GM18505 (cell line): Measurements from ENCODE around the gene EXT2.

ENCODE experiments used
- ATAC-seq: cut with Tn5 transposase; IDR thresholded peaks from one replicate; pipeline ENCODE4 v1.9.1; 2021; ENCODE audit not compliant: unreplicated experiment
- POLR2A ChIP-seq: IDR thresholded peaks from 4 replicates; pipeline ENCODE4 v1.6.1; 2011; ENCODE audit warnings: borderline replicate concordance; ENCODE audit not compliant: insufficient read depth, insufficient read length; ENCODE audit errors: extremely low read depth

EXT2 gene

DNA sequence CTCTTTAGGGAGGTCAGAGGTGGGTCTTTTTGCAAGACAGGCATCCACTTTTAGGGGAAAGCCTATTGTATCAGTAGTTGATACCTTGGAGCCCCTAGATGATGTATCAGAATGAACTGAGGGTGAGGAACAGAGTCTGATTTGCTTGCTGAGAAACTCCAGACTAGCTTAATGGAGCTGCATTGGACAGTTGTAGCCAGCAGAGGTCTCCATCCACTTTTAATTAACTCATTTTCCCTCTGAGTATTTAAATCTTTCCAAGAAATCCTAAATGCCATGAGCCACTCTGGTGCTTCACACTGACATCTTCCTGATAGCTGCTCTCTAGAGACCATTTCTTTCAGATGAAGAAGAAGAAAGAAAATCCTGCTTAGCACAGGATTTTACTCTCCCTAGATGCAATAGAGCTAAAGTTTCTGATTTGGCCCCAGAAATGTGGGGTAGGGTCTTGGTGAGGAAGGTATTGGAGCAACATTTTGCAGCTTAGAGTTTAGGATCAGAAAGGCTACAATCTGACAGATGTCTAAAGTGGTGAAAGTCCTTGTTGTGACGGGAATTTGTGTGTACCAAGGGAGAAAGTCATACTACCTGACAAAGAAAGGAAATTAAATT lies 38.0 kb downstream of the EXT2 start:
- ATAC-seq = no peak
- TF ChIP-seq POLR2A = no peak

DNA sequence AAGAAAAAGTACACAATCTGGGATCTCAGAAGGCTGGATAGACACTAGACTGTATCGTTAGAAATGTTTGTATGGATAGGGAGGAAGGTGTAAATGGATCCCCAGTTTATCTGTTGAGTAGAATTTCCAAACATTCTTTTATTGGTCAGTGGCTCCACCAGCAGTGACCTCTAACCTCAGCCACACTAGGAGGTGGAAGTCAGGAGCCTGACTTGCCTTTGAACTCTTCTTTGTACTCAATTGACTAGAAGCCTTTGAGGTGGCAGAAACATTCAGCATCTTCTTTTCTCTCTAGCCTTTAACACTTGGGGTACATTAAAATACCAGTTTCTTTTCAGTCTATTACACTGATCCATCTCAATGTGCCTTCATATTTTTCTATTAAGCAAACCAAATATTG lies 39.1 kb downstream of the EXT2 start:
- ATAC-seq = no peak
- TF ChIP-seq POLR2A = no peak

DNA sequence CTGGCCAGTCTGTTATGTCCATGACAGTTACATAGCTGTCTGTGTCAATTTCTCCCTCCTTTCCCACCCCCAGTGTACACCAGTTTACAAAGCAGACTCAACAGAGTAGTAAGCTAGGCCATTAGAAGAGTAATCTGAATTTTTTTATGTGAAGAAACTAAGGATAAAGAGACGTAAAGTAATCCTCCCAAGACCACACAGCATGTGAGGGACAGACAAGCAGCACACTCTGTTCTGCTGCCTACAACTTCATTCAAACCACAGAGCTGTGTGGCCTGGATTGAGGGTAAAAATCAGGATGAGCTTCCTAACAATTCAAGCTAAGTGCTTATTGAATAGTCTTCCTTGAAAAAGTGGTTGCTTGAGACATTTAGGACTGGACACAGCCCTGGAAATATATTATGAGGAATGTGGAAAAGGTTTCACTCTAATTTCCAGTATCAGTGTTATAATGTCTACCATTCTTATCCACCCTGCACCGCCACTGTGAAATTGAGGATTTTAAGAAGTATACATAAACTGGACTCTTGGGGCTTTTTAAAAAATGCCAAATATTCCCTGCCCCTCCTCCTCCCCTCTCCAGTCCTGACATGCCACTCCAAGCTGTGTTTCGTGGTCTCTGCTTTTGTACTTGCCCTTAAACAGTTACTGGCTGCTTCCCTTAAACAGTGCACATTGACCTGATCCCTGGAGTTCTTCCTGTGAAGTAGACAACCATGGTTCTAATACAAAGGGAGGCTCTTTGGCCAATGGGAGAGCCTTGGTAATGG lies 40.9 kb downstream of the EXT2 start:
- no peak for TF ChIP-seq POLR2A
- ATAC-seq = no peak

DNA sequence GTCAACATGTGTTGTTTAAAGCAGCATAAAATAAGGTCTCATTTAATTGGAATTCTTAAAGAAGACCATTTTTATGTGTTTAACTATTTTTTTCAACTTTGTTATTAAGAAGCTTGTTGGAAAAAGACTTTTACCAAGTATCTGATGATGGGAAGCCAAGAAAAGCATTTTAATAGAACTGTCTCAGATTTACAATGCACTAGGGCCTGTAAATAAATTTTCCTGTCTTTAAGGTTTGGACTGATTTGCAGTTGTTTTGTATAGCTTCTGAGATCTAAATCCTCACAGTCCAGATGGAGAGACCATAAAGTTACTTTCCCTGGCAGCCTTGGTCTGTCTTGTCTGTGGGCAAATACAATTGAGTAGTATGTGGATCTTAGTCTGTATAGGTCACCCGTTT lies 41.6 kb downstream of the EXT2 start:
- no peak for TF ChIP-seq POLR2A
- ATAC-seq = no peak

DNA sequence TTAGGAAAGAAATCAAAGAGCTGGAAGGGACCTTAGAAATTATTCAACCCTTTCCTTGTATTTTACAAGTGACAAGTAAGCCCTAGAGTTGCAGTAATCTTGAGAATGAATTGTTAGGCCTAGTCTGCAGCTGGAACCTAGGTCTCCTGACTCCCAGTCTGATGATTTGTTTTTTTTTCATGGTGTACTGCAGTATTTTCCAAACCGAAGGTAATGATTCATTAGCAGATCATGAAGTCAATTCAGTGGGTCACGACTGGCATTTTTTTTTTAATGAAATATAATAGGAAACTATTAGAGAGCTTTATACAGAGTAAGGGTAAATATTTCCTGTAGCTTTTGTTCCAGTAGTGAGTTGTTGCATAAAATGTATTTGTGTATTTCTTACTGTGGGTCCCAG lies 42.8 kb downstream of the EXT2 start:
- no peak for TF ChIP-seq POLR2A
- no peak for ATAC-seq

DNA sequence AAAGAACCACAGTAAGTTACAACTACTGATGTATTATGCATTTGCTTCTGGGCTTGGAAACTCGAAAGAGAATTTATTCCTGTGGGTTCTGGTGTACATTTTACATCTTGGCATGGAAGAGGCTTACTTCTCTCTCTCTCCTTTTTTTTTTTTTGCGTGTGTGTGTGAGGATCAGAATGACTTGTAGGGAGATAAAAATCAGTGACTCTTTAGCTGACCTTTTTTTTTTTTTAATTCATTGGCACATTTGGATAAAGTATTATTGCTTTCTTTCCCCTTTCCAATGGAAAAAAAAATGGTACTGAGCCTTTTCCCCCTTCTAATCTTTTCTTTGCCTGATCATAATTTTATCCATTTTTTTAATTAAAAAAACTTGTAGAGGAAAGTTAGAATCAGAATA lies 43.5 kb downstream of the EXT2 start:
- no peak for TF ChIP-seq POLR2A
- ATAC-seq = no peak

DNA sequence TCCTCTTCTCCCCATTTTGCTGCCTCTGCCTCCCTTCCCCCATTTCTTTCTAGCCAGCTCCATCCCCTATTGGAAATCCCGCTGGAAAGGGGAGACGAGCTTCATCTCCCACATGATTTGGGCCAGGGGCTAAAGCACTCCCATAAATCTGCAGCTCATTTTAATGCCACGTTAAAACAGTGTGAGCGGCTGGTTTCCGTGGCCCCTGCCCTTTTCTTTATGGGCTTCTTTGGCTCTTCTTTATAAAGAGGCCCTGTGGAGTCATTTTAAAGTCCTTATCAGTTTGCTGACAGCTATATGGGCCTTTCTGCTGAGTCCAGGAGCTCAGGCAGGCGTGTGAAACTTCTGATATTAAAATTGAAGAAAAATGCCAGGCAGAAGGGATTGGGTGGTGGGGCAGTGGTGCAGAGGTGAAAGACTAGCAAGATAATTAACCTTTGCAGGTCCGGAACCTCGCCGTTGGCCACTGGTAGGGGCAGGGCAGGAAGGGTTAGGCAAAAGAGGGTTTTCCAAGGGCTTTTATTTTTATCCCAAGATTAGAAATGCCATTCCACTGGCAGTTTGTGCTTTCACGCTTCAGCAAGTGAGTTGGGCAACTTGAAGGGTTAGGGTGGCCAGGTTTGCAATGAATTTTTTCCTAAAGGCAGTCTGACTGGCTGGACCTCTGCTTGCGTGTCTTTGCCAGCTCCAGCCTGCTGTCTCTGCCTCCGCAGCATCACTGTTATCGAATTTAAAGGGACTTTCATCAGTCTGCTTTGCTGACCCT lies 44.3 kb downstream of the EXT2 start:
- no peak for TF ChIP-seq POLR2A
- no peak for ATAC-seq

DNA sequence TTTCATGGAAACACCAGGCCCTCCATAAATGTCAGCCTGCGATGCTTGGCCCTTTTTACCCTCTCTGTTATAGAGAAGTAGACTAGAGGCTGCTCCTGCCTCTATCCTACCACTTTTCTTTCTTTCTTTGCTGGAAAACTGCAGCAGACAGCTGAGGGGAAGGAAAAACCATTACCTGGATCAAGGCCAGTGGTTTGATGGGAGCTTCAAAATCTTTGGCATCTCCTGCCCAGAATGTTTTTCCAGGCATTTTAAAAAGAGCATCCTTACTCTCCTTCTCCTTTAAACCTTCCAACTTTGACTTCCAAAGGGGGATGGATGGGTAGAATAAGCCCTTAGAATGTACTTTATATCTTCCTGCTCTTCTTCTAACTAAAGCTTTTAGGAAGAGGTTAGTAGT lies 44.9 kb downstream of the EXT2 start:
- no peak for ATAC-seq
- TF ChIP-seq POLR2A = no peak

DNA sequence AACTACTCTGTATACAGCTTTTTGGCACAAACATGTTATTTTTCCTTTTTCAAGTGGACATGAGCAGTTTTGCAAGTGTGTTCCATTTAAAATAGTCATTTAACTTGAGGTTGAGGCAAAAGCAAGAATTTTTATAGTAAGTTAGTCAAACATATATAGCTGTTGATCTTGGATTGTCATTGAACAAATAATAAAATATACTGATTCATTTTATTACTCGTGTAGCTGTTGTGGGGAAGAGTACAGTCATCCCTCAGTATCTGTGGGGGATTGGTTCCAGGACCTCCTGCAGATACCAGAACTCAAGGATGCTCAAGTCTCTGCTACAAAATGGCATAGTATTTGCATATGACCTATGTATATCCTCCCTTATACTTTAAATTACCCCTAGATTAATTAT lies 45.3 kb downstream of the EXT2 start:
- TF ChIP-seq POLR2A = no peak
- ATAC-seq = no peak

DNA sequence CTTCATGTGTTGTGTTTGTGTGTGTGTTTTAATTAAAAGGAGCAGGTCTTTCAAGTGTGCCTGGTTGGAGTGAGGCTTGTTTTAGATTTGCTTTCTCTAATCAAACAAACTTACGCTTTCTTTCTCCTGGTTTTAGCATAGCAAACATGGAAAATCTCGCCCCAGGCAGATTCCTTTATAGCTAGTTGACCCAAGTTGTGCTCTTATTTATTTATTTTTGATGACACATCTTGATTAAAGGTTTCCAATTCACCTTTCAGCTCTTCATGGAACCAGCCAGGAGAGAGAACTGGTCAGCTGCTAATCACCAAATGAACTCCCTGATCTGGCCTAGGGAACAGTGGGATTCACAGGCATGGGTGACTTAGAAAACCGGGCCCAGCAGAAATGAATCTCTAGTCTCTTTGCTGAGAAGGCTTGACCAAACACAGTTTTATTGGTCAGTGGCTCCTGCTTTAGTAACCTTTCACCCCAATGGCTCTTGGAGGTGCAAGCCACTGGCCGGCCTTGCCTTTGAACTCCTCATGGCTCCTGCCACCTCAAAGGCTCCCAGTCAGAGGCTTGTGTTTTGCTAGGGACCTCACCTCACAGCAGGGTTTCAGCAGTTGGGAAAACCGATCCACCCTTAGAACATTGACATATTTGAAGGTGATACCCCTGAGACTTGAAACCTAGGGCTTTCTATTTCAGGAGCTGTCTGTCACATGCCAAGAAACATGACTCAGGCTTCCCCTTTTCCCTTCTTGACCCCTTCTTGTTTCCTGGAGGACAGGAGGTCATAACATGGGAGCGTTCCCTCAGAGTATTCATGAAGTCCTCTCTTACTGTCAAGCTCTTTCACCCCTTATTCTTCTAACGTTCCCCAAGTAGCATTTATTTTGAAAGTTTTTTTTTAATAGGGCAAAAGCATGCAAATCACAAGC lies 48.8 kb downstream of the EXT2 start:
- no peak for TF ChIP-seq POLR2A
- ATAC-seq = no peak

DNA sequence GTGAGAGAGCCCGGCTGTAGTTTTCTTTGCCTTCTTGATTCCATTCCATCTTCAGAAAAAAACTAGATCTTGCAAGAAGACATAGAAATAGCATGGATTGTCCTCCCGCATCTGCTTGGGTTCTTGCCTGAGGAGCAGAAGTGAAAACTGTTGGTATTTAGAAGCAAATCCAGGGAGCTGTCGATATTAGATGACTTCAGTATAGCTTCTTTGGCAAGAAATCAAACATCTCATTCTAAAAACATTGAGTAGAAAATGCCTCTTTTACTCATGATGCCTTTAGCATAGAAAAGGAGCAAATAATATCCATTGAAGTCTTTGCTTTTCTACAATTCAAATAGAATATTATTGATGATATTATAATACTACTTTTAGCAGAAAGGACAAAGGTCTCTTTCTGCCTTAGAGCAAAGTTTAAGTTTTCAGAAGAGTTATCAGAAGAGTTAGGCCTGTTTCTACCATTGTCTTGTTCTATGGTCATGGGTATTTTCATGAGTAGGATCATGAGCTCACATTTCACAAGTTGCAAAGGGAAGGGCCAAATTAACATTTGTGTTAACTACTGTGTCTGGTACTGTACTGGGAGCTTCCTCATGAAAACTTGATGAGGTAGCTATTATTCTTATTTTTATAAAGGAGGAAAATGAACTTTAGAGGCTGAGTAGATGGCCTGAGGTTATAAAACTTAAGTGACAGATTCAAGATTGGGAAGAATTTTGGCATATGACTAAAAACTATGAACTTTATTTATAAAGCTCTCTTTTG lies 49.7 kb downstream of the EXT2 start:
- no peak for TF ChIP-seq POLR2A
- no peak for ATAC-seq

DNA sequence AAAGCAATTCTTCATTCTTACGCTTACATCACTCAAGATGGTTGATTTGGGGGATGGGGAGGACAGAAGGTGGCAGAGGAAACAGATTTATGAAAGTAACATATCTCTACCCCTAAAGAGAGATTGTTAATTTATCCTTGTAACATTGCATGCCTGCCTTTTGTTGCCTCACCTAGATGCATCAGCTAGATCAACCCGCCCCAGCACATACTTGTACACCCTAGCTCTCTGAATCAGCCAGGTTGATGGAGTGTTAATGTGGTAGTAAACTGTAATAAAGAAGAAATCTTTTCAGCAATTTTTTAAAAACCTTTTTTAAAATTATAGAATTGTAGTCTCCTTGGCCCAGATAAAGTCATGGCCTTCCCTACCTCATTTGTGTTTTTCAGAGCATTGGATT lies 51.5 kb downstream of the EXT2 start:
- no peak for TF ChIP-seq POLR2A
- ATAC-seq = no peak

DNA sequence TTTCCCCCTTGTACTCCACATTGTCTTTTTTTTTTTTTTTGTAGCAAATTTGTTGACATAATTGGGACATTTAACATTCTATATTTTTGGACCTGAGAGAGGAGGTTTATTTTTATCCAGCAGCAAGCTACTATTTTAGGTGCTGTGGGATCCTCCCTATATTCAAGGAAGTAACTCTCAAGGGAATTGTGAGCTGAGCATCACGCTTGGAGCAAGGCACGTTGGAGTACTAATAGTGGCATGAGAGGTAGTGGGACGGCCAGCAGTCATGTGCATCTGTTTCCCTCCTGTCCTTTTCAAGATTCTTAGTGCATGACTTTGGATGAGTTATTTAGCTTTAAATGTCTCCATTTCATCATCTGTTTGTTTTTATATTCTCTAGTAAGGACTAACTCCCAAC lies 52.3 kb downstream of the EXT2 start:
- ATAC-seq = no peak
- TF ChIP-seq POLR2A = no peak

DNA sequence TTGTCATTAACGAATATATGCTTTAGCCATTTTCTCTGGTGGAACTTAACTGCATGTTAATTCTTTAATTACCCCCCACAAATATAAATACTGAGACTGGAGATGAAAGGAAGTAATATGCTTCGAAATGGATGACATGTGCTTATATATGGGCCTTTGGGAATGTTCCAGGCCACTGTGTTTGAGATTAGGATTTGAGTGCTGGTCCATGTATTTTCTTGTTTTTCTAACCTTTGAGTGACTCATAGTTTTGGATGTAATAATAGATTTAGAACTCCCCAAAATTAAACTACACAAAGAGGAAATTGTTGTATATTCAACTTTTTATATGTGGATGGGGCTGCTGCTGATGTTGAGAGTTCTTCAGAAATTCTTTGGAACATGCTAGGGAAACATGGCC lies 54.2 kb downstream of the EXT2 start:
- TF ChIP-seq POLR2A = no peak
- no peak for ATAC-seq
